CD14-positive monocyte (primary cell): ENCODE results near the gene LDLR. TPM values are rescaled to one million over a fixed set of nuclear protein-coding genes. Genes with fewer than 3 reads are reported as not detected.

Experiments
- DNase-seq, 3 donors: peaks; one replicate each; pipeline ENCODE4 v3.0.0-alpha.2; 2011 to 2022
- H2AFZ ChIP-seq: 2 replicates; pipeline ENCODE4 v1.6.0; 2012; ENCODE audit warnings: mild to moderate bottlenecking, low read depth, low read length, inconsistent platforms; ENCODE audit not compliant: insufficient read depth, poor library complexity, severe bottlenecking
- H3K27ac ChIP-seq, 2 donors: 1 replicate in 1 of 2; 2 replicates in 1 of 2; pipeline ENCODE4 v1.5.1; 2012 to 2013; ENCODE audit warnings: low read length in 2 of 2, control low read depth in 1 of 2, inconsistent platforms in 1 of 2, low read depth in 1 of 2, mild to moderate bottlenecking in 1 of 2
- H3K27me3 ChIP-seq, 2 donors: one replicate each; pipeline versions ENCODE4 v1.6.0 to v1.6.1; 2011 to 2013; ENCODE audit warnings: low read length in 2 of 2; ENCODE audit not compliant: control insufficient read depth in 2 of 2, insufficient read depth in 2 of 2
- H3K36me3 ChIP-seq, 2 donors: replicated peaks in 1 of 2; 1 replicate in 1 of 2; 2 replicates in 1 of 2; pipeline versions ENCODE4 v1.5.1 to v1.6.1; 2012 to 2013; ENCODE audit warnings: low read length in 2 of 2, control low read depth in 1 of 2, inconsistent platforms in 1 of 2, mild to moderate bottlenecking in 1 of 2; ENCODE audit not compliant: insufficient read depth in 2 of 2, control insufficient read depth in 1 of 2
- H3K4me1 ChIP-seq, 2 donors: 1 replicate in 1 of 2; 2 replicates in 1 of 2; pipeline versions ENCODE4 v1.5.1 to v1.6.1; 2012 to 2013; ENCODE audit warnings: low read length in 2 of 2, control low read depth in 1 of 2, inconsistent platforms in 1 of 2, mild to moderate bottlenecking in 1 of 2, moderate library complexity in 1 of 2; ENCODE audit not compliant: insufficient read depth in 2 of 2, control insufficient read depth in 1 of 2
- H3K4me2 ChIP-seq: replicated peaks from 2 replicates; pipeline ENCODE3; 2012; ENCODE audit warnings: low read length, moderate library complexity, mild to moderate bottlenecking; ENCODE audit not compliant: poor library complexity, severe bottlenecking; ENCODE audit errors: extremely low read depth
- H3K4me3 ChIP-seq, 3 experiments: fragments of 200-600 bp in 1 of 3; sonication (generic) in 1 of 3; replicated peaks in 1 of 3; 1 replicate in 2 of 3; 2 replicates in 1 of 3; pipeline ENCODE4 v1.5.1; 2011 to 2013; ENCODE audit warnings: low read length in 3 of 3, mild to moderate bottlenecking in 3 of 3, control low read depth in 2 of 3, low read depth in 2 of 3, inconsistent platforms in 1 of 3, moderate library complexity in 1 of 3
- H3K79me2 ChIP-seq: 2 replicates; pipeline ENCODE4 v1.6.0; 2012; ENCODE audit warnings: mild to moderate bottlenecking, control low read depth, inconsistent platforms, low read length, moderate library complexity; ENCODE audit not compliant: insufficient read depth
- H3K9ac ChIP-seq: 2 replicates; pipeline ENCODE4 v1.6.0; 2017; ENCODE audit warnings: low read length, mild to moderate bottlenecking; ENCODE audit not compliant: insufficient read depth, poor library complexity, severe bottlenecking
- H3K9me3 ChIP-seq, 2 donors: replicated peaks in 1 of 2; 1 replicate in 1 of 2; 2 replicates in 1 of 2; pipeline versions ENCODE4 v1.5.1 to v1.6.1; 2012 to 2013; ENCODE audit warnings: low read length in 2 of 2, control low read depth in 1 of 2; ENCODE audit not compliant: control insufficient read depth in 1 of 2, insufficient read depth in 1 of 2
- H4K20me1 ChIP-seq: 2 replicates; pipeline ENCODE4 v1.6.0; 2012; ENCODE audit warnings: mild to moderate bottlenecking, low read length, control low read depth, moderate library complexity; ENCODE audit not compliant: insufficient read depth
- H3K27ac Mint-ChIP-seq, 7 donors: one replicate each; pipeline ENCODE4 v1.8.0; 2020; ENCODE audit warnings: mild to moderate bottlenecking in 7 of 7, mixed read lengths in 7 of 7, moderate library complexity in 6 of 7, inconsistent platforms in 2 of 7
- H3K27me3 Mint-ChIP-seq, 3 donors: one replicate each; pipeline ENCODE4 v1.8.0; 2021 to 2022; ENCODE audit warnings: low read depth in 3 of 3, mild to moderate bottlenecking in 3 of 3, mixed read lengths in 3 of 3, moderate library complexity in 3 of 3, inconsistent platforms in 1 of 3
- H3K36me3 Mint-ChIP-seq, 2 donors: one replicate each; pipeline ENCODE4 v1.8.0; 2020; ENCODE audit warnings: mixed read lengths in 2 of 2, inconsistent platforms in 1 of 2, mild to moderate bottlenecking in 1 of 2
- H3K4me1 Mint-ChIP-seq: one replicate; pipeline ENCODE4 v1.8.0; 2020; ENCODE audit warnings: mild to moderate bottlenecking, mixed read lengths
- H3K4me3 Mint-ChIP-seq, 2 donors: one replicate each; pipeline ENCODE4 v1.8.0; 2020; ENCODE audit warnings: mild to moderate bottlenecking in 2 of 2, mixed read lengths in 2 of 2, moderate library complexity in 1 of 2
- H3K9me3 Mint-ChIP-seq, 7 donors: one replicate each; pipeline ENCODE4 v1.8.0; 2020 to 2022; ENCODE audit warnings: mixed read lengths in 7 of 7, mild to moderate bottlenecking in 6 of 7, moderate library complexity in 6 of 7, inconsistent platforms in 2 of 7
- WGBS: methylation state at CpG from one replicate; pipeline ENCODE4 v1.1.5; 2013; ENCODE audit warnings: missing lambda C conversion rate; ENCODE audit not compliant: insufficient coverage; 5-methylcytosine and 5-hydroxymethylcytosine counted together
- intact Hi-C, 2 donors: fragments of 100-400 bp; cut with micrococcal nuclease; formaldehyde crosslinking; loops; one replicate each; pipeline versions ENCODE4 v1.15.0 to v1.15.1; 2023
- polyA plus RNA-seq, 3 donors: library from polyadenylated mRNA; depleted of rRNA in 1 of 3; unstranded in 2 of 3; stranded (reverse) in 1 of 3; fragments of 300-500 nt in 2 of 3; fragments of >200 nt in 1 of 3; fragmentation: Illumina TruSeq in 2 of 3; gene quantifications; 1 replicate in 2 of 3; 2 replicates in 1 of 3; pipeline ENCODE4 v1.2.3, GENCODE V29; 2012 to 2021
- TF ChIP-seq, protein P1 (sequence below): fragments of 200-600 bp; IDR thresholded peaks from one replicate; pipeline ENCODE4 v1.8.0; 2022; ENCODE audit warnings: antibody characterized with exemption, mild to moderate bottlenecking

Gene LDLR
- polyA plus RNA-seq, 3 donors = 14.3 to 21.2 (median 19.8) TPM

DNA sequence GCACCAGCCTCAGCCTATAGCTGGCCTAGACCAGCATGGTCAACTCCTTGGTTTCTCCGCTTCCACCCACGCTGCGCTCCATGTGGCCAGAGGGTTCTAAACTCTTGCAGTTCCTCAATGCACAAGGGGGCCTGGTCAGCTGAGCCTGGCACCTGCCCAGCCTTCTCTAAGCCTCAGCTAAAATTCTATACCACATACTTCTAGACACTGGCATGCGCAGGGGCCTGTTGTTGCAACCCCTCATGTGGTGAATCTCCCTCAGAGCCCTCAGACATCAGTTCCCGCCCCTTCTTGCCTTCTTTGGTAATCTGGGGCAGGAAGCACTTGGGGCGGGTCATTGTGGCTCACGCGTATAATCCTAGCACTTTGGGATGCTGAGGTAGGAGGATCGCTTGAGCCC lies 19.7 kb upstream of the LDLR start:
- Histone ChIP-seq H4K20me1 (no peaks in the 10 kb centered on the region), H3K36me3 (peaks cover 0 to 13% of the 10 kb centered on the region in 2 donors), H3K4me3 (no peak overlapping the region), H3K27ac (no peak overlapping the region), H3K4me2 (peak overlapping the region; percentile 20), H3K27me3 (no peaks in the 10 kb centered on the region), H3K9ac (no peak overlapping the region), H3K4me1 (peaks cover 39 to 43% of the 10 kb centered on the region in 2 donors), H3K9me3 (no peaks in the 10 kb centered on the region), H2AFZ (no peak overlapping the region), H3K79me2 (no peaks in the 10 kb centered on the region)
- H3K27ac Mint-ChIP-seq = peak overlapping the region in 3 of 7 donors; percentile 63 to 75 (median 70)
- WGBS = 87% methylated on average over 4 of the region's 9 CpGs
- peaks cover 1 to 10% (median 10%) of the 10 kb centered on the region in 3 donors for H3K27me3 Mint-ChIP-seq
- TF ChIP-seq, protein P1, sequence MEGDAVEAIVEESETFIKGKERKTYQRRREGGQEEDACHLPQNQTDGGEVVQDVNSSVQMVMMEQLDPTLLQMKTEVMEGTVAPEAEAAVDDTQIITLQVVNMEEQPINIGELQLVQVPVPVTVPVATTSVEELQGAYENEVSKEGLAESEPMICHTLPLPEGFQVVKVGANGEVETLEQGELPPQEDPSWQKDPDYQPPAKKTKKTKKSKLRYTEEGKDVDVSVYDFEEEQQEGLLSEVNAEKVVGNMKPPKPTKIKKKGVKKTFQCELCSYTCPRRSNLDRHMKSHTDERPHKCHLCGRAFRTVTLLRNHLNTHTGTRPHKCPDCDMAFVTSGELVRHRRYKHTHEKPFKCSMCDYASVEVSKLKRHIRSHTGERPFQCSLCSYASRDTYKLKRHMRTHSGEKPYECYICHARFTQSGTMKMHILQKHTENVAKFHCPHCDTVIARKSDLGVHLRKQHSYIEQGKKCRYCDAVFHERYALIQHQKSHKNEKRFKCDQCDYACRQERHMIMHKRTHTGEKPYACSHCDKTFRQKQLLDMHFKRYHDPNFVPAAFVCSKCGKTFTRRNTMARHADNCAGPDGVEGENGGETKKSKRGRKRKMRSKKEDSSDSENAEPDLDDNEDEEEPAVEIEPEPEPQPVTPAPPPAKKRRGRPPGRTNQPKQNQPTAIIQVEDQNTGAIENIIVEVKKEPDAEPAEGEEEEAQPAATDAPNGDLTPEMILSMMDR = no peak
- peak in 2 of 3 donors; percentile 43 to 44 for DNase-seq
- peaks cover 16 to 26% of the 10 kb centered on the region in 2 donors for H3K36me3 Mint-ChIP-seq
- H3K4me3 Mint-ChIP-seq = peak overlapping the region in 1 of 2 donors; percentile 8
- intact Hi-C loops = no loop called here
- peaks cover 46% of the 10 kb centered on the region for H3K4me1 Mint-ChIP-seq
- H3K9me3 Mint-ChIP-seq = peaks cover 0 to 7% (median 0%) of the 10 kb centered on the region in 7 donors

- Histone ChIP-seq H2AFZ (no peak overlapping the region), H3K79me2 (no peaks in the 10 kb centered on the region), H3K4me3 (no peak overlapping the region), H3K4me2 (peak overlapping the region; percentile 20), H3K4me1 (peaks cover 41 to 49% of the 10 kb centered on the region in 2 donors), H3K9ac (no peak overlapping the region), H3K27me3 (no peaks in the 10 kb centered on the region), H3K9me3 (no peaks in the 10 kb centered on the region), H3K27ac (no peak overlapping the region), H3K36me3 (peaks cover 0 to 13% of the 10 kb centered on the region in 2 donors), H4K20me1 (no peaks in the 10 kb centered on the region)
- H3K9me3 Mint-ChIP-seq = peaks cover 0 to 7% (median 0%) of the 10 kb centered on the region in 7 donors
- DNase-seq = no peak
- H3K4me3 Mint-ChIP-seq = no peak overlapping the region
- TF ChIP-seq, protein P1 = no peak
- intact Hi-C loops = loop anchor here in 1 of 2 donors (5.0 to 10.0 kb wide), 2 partner anchors 33 to 65 kb away; no protein-coding TSS in a partner anchor
- H3K4me1 Mint-ChIP-seq = peaks cover 46% of the 10 kb centered on the region
- H3K36me3 Mint-ChIP-seq = peaks cover 13 to 21% of the 10 kb centered on the region in 2 donors
- peak overlapping the region in 3 of 7 donors; percentile 45 to 70 (median 63) for H3K27ac Mint-ChIP-seq
- H3K27me3 Mint-ChIP-seq = peaks cover 1 to 10% (median 10%) of the 10 kb centered on the region in 3 donors
- 93% methylated on average over 2 of the region's 4 CpGs for WGBS
These were observed 19.1 kb upstream of the LDLR start for GRCh38 chr19:11070123-11070522.
